Endothelial cell of umbilical vein (primary cell): ENCODE data around the gene KRT86. TPM values are rescaled to one million over a fixed set of nuclear protein-coding genes. Genes with fewer than 3 reads are reported as not detected.
A peak's percentile ranks its signal among the peaks of the same experiment; 100 is the strongest.

ENCODE experiments used
- BruUV-seq: library from RNA; stranded (reverse); fragments of 400-500 nt; replicated peaks from 2 replicates; lab custom pipeline; 2021; lab: Mats Ljungman, UMichigan
- CTCF ChIA-PET: fragments of 300-600, 350-600 bp; sonication (Branson Sonifier 250); formaldehyde crosslinking; loops from one replicate; lab custom pipeline; 2021; ENCODE audit warnings: antibody characterized with exemption, inconsistent platforms; lab: Charles Lee
- POLR2A ChIA-PET: fragments of 300-600, 350-600 bp; sonication (Branson Sonifier 250); formaldehyde crosslinking; loops from one replicate; lab custom pipeline; 2021; ENCODE audit warnings: antibody characterized with exemption, inconsistent platforms; lab: Charles Lee
- DNase-seq: peaks from one replicate; pipeline ENCODE4 v3.0.0-alpha.2; 2011; ENCODE audit warnings: low read depth, low spot score
- FAIRE-seq: peaks from 2 replicates; lab custom pipeline; 2011; peaks lifted over from hg19 to GRCh38; lab: Jason Lieb, UNC
- H2AFZ ChIP-seq: 2 replicates; pipeline ENCODE4 v1.6.0; 2012; ENCODE audit warnings: low read depth, low read length, control low read depth, inconsistent platforms
- H3K27ac ChIP-seq: 2 replicates; pipeline ENCODE4 v1.5.1; 2011; ENCODE audit warnings: low read depth, mild to moderate bottlenecking, control low read depth, low read length, moderate library complexity; ENCODE audit not compliant: insufficient read depth
- H3K27me3 ChIP-seq, 2 experiments: 2 replicates each; pipeline versions ENCODE4 v1.6.0 to v1.6.1; 2011; ENCODE audit warnings: low read length in 2 of 2, mixed read lengths in 1 of 2; ENCODE audit not compliant: control insufficient read depth in 2 of 2, insufficient read depth in 2 of 2
- H3K36me3 ChIP-seq, 2 experiments: 2 replicates in 1 of 2; 3 replicates in 1 of 2; pipeline ENCODE4 v1.5.1; 2011; ENCODE audit warnings: low read length in 2 of 2, mild to moderate bottlenecking in 1 of 2, moderate library complexity in 1 of 2; ENCODE audit not compliant: control insufficient read depth in 2 of 2, insufficient read depth in 2 of 2; ENCODE audit errors: extremely low read depth in 1 of 2
- H3K4me1 ChIP-seq: 3 replicates; pipeline ENCODE4 v1.5.1; 2011; ENCODE audit warnings: mild to moderate bottlenecking, low read length; ENCODE audit not compliant: control insufficient read depth, insufficient read depth; ENCODE audit errors: extremely low read depth
- H3K4me2 ChIP-seq: 2 replicates; pipeline ENCODE4 v1.6.1; 2011; ENCODE audit warnings: low read length, control low read depth, mixed read lengths; ENCODE audit not compliant: insufficient read depth
- H3K4me3 ChIP-seq, 3 experiments: fragments of 200-600 bp in 1 of 3; sonication (generic), shearing (Covaris generic) in 1 of 3; replicated peaks in 1 of 3; 2 replicates each; pipeline ENCODE4 v1.5.1; 2011 to 2016; ENCODE audit warnings: control low read depth in 3 of 3, low read length in 3 of 3, mild to moderate bottlenecking in 2 of 3, inconsistent platforms in 1 of 3, low read depth in 1 of 3, moderate library complexity in 1 of 3; ENCODE audit not compliant: insufficient read depth in 1 of 3
- H3K79me2 ChIP-seq: 2 replicates; pipeline ENCODE4 v1.6.0; 2012; ENCODE audit warnings: low read length, inconsistent platforms; ENCODE audit not compliant: control insufficient read depth, insufficient read depth
- H3K9ac ChIP-seq: replicated peaks from 2 replicates; pipeline ENCODE3; 2011; ENCODE audit warnings: low read length, control low read depth; ENCODE audit not compliant: insufficient read depth; ENCODE audit errors: extremely low read depth
- H3K9me1 ChIP-seq: replicated peaks from 3 replicates; pipeline ENCODE4 v1.6.0; 2011; ENCODE audit warnings: mild to moderate bottlenecking, low read length; ENCODE audit not compliant: control insufficient read depth, insufficient read depth; ENCODE audit errors: extremely low read depth
- H3K9me3 ChIP-seq: replicated peaks from 2 replicates; pipeline ENCODE4 v1.5.1; 2012; ENCODE audit warnings: low read length, inconsistent platforms; ENCODE audit not compliant: control insufficient read depth, insufficient read depth
- H4K20me1 ChIP-seq: replicated peaks from 2 replicates; pipeline ENCODE3; 2011; ENCODE audit warnings: mild to moderate bottlenecking, low read length; ENCODE audit not compliant: control insufficient read depth, insufficient read depth; ENCODE audit errors: extremely low read depth
- CTCF ChIP-seq, 2 donors: IDR thresholded peaks; 1 replicate in 1 of 2; 2 replicates in 1 of 2; pipeline ENCODE4 v1.5.1; 2011; ENCODE audit warnings: low read length in 2 of 2, mild to moderate bottlenecking in 2 of 2, moderate library complexity in 2 of 2, control low read depth in 1 of 2, inconsistent platforms in 1 of 2, low read depth in 1 of 2; ENCODE audit not compliant: insufficient read depth in 1 of 2; ENCODE audit errors: extremely low read depth in 1 of 2
- EZH2 ChIP-seq: IDR thresholded peaks from 2 replicates; pipeline ENCODE4 v1.6.1; 2012; ENCODE audit warnings: borderline replicate concordance, low read depth, mild to moderate bottlenecking, moderate library complexity, low read length, inconsistent platforms; ENCODE audit not compliant: severe bottlenecking
- FOS ChIP-seq: IDR thresholded peaks from 2 replicates; pipeline ENCODE4 v1.6.1; 2011; ENCODE audit warnings: mild to moderate bottlenecking, low read length, moderate library complexity, borderline replicate concordance; ENCODE audit not compliant: insufficient read depth
- JUN ChIP-seq: IDR thresholded peaks from 2 replicates; pipeline ENCODE4 v1.6.1; 2011; ENCODE audit warnings: borderline replicate concordance, low read depth; ENCODE audit not compliant: insufficient read length, insufficient read depth
- MAX ChIP-seq: IDR thresholded peaks from 2 replicates; pipeline ENCODE4 v1.6.1; 2011; ENCODE audit not compliant: insufficient read depth, insufficient read length
- MYC ChIP-seq: IDR thresholded peaks from one replicate; pipeline ENCODE4 v1.6.1; 2011; ENCODE audit warnings: mild to moderate bottlenecking, low read depth, low read length
- POLR2A ChIP-seq: IDR thresholded peaks from 2 replicates; pipeline ENCODE4 v1.6.1; 2012; ENCODE audit warnings: low read depth, mild to moderate bottlenecking, control low read depth, low read length
- POLR2AphosphoS5 ChIP-seq: IDR thresholded peaks from 2 replicates; pipeline ENCODE4 v1.6.1; 2012; ENCODE audit warnings: low read depth, mild to moderate bottlenecking, control low read depth, low read length, moderate library complexity; ENCODE audit not compliant: insufficient read depth
- dilution Hi-C: fragments of 300-500 bp; cut with MboI; formaldehyde crosslinking; loops from one replicate; pipeline ENCODE4 v1.15.0; 2019; ENCODE audit warnings: low sequenced_read_pairs; ENCODE audit not compliant: extremely low pct_ligation_motif_present
- intact Hi-C: fragments of 100-400 bp; cut with micrococcal nuclease; formaldehyde crosslinking; loops from one replicate; pipeline ENCODE4 v1.10.0; 2022
- polyA plus RNA-seq, 4 experiments: library from polyadenylated mRNA; depleted of rRNA in 3 of 4; stranded (reverse) in 3 of 4; unstranded in 1 of 4; fragments of >200 nt; gene quantifications; 2 replicates each; pipeline versions ENCODE4 v1.2.1 to v1.2.3, GENCODE V29; 2011 to 2012; ENCODE audit warnings: missing spikeins in 1 of 4
- total RNA-seq: library from RNA; stranded (reverse); gene quantifications from 2 replicates; pipeline ENCODE4 v1.2.3, GENCODE V29; 2021

The KRT86 gene
- total and polyA plus RNA-seq, 2 donors (not counting 3 experiments of a cell fraction or from before 2014, with no cell fraction given), result not detected

- H3K27ac ChIP-seq, result no peak overlapping the region
- dilution Hi-C loops (no loop called here), intact Hi-C loops (loop anchor here (1.0 to 2.0 kb wide), 2 partner anchors 65 to 122 kb away; no protein-coding TSS in a partner anchor)
- H4K20me1 ChIP-seq, result no peaks in the 10 kb centered on the region
- BruUV-seq, result no TSS peak
- H3K4me2 ChIP-seq, result peak overlapping the region; percentile 63
- H3K9ac ChIP-seq, result no peak overlapping the region
- H3K9me3 ChIP-seq, result no peaks in the 10 kb centered on the region
- H3K4me1 ChIP-seq, result peaks cover 3% of the 10 kb centered on the region
- H3K9me1 ChIP-seq, result no peaks in the 10 kb centered on the region
- no peak overlapping the region for H3K4me3 ChIP-seq
- FAIRE-seq (peak; percentile 31), DNase-seq (peak; percentile 64)
- ChIA-PET POLR2A (interaction anchor here (0.7 kb wide), 1 partner anchor 57 kb away, joined by 6 read pairs; no protein-coding TSS in a partner anchor), CTCF (interaction anchor here (0.6 to 3.7 kb wide), 59 partner anchors 8 to 607 kb away, joined by 3 to 30 read pairs (median 4); partner anchors contain the start of gene KRT7)
- H3K36me3 ChIP-seq, result no peaks in the 10 kb centered on the region
- no peaks in the 10 kb centered on the region for H3K79me2 ChIP-seq
- peak overlapping the region; percentile 80 for H2AFZ ChIP-seq
- TF ChIP-seq MAX (no peak), POLR2A (no peak), FOS (no peak), EZH2 (no peak), POLR2AphosphoS5 (no peak), MYC (no peak), JUN (no peak), CTCF (IDR thresholded peaks at IDR 0.05; ENCODE audit: extremely low read depth in 1 of 2, insufficient read depth in 1 of 2, low read depth in 1 of 2, low read length in 2 of 2) (peak; percentile 98 to 100)
- peaks cover 12% of the 10 kb centered on the region in 2 experiments for H3K27me3 ChIP-seq
These were observed 4.4 kb downstream of the KRT86 start for GRCh38 chr12:52278575-52279421.
